PC-9 (cell line): ENCODE results near the gene KLHDC8B. TPM values are rescaled to one million over a fixed set of nuclear protein-coding genes. Genes with fewer than 3 reads are reported as not detected.

Source experiments
- BruUV-seq: library from RNA; stranded (reverse); fragments of 400-500 nt; replicated peaks from 2 replicates; lab custom pipeline; 2021; lab: Mats Ljungman, UMichigan
- CTCF ChIA-PET: fragments of 300-600 bp; sonication (Branson Sonifier 250); formaldehyde crosslinking; loops from one replicate; lab custom pipeline; 2022; ENCODE audit warnings: antibody characterized with exemption; lab: Charles Lee
- POLR2A ChIA-PET: fragments of 300-600 bp; sonication (Branson Sonifier 250); formaldehyde crosslinking; loops from one replicate; lab custom pipeline; 2022; ENCODE audit warnings: antibody characterized with exemption; ENCODE audit not compliant: unreplicated experiment; lab: Charles Lee
- DNase-seq, 2 experiments: peaks; one replicate each; pipeline versions ENCODE4 v3.0.0 to v3.0.0-alpha.2; 2015 to 2022; ENCODE audit warnings: mixed read lengths in 1 of 2
- H2AFZ ChIP-seq: fragments of 200-600 bp; sonication (generic); 2 replicates; pipeline ENCODE4 v1.8.1; 2017; ENCODE audit warnings: antibody characterized with exemption
- H3F3A ChIP-seq: fragments of 200-600 bp; sonication (generic); 2 replicates; pipeline ENCODE4 v1.8.1; 2017; ENCODE audit warnings: antibody characterized with exemption, mild to moderate bottlenecking, low read depth; ENCODE audit not compliant: insufficient read depth
- H3K27ac ChIP-seq: fragments of 200-600 bp; sonication (generic); 2 replicates; pipeline ENCODE4 v1.6.1; 2016; ENCODE audit warnings: mixed run types
- H3K27me3 ChIP-seq: fragments of 200-600 bp; sonication (generic); 2 replicates; pipeline ENCODE4 v1.6.1; 2016; ENCODE audit warnings: low read depth, mixed run types; ENCODE audit not compliant: insufficient read depth
- H3K36me3 ChIP-seq: fragments of 200-600 bp; sonication (generic); 2 replicates; pipeline ENCODE4 v1.6.1; 2016; ENCODE audit warnings: low read depth, mixed run types
- H3K4me1 ChIP-seq: fragments of 200-600 bp; sonication (generic); replicated peaks from 2 replicates; pipeline ENCODE4 v1.6.1; 2016; ENCODE audit warnings: mixed run types; ENCODE audit not compliant: insufficient read depth
- H3K4me2 ChIP-seq: fragments of 200-600 bp; sonication (generic); 2 replicates; pipeline ENCODE4 v1.6.1; 2017; ENCODE audit warnings: mixed run types
- H3K4me3 ChIP-seq: fragments of 200-600 bp; sonication (generic); 2 replicates; pipeline ENCODE4 v1.6.1; 2016; ENCODE audit warnings: mixed run types
- H3K79me2 ChIP-seq: fragments of 200-600 bp; sonication (generic); 2 replicates; pipeline ENCODE4 v1.6.1; 2017; ENCODE audit warnings: low read depth, mixed run types
- H3K9me2 ChIP-seq: fragments of 200-600 bp; sonication (generic); 2 replicates; pipeline ENCODE4 v1.8.1; 2017; ENCODE audit warnings: mild to moderate bottlenecking; ENCODE audit not compliant: insufficient read depth
- H3K9me3 ChIP-seq: fragments of 200-600 bp; sonication (generic); 2 replicates; pipeline ENCODE4 v1.8.1; 2016; ENCODE audit warnings: low read depth; ENCODE audit not compliant: insufficient read depth
- H4K20me1 ChIP-seq: fragments of 200-600 bp; sonication (generic); 2 replicates; pipeline ENCODE4 v1.8.1; 2017; ENCODE audit not compliant: insufficient read depth
- CTCF ChIP-seq: fragments of 200-600 bp; sonication (generic); conservative IDR thresholded peaks from 2 replicates; pipeline ENCODE4 v1.6.1; 2017; ENCODE audit warnings: mixed run types, antibody characterized with exemption, mild to moderate bottlenecking, moderate library complexity
- EZH2 ChIP-seq: fragments of 200-600 bp; sonication (generic); IDR thresholded peaks from 2 replicates; pipeline ENCODE4 v1.8.0; 2017; ENCODE audit warnings: antibody characterized with exemption, low read depth
- intact Hi-C: fragments of 100-400 bp; cut with micrococcal nuclease; formaldehyde crosslinking; loops from one replicate; pipeline ENCODE4 v1.10.0; 2022; ENCODE audit not compliant: unreplicated experiment
- total RNA-seq: library from RNA; stranded (reverse); gene quantifications from 2 replicates; pipeline ENCODE4 v1.2.3, GENCODE V29; 2021

The KLHDC8B gene
- total RNA-seq, 1 experiment from 2014 or later, result 15.3 TPM

- Histone ChIP-seq H3K27ac (no peak overlapping the region), H3K36me3 (no peaks in the 10 kb centered on the region), H3K79me2 (peaks cover 18% of the 10 kb centered on the region), H2AFZ (no peak overlapping the region), H3F3A (peaks cover 22% of the 10 kb centered on the region), H4K20me1 (no peaks in the 10 kb centered on the region), H3K4me2 (peak overlapping the region; percentile 99), H3K27me3 (no peaks in the 10 kb centered on the region), H3K9me2 (no peaks in the 10 kb centered on the region), H3K4me1 (peaks cover 19% of the 10 kb centered on the region), H3K9me3 (no peaks in the 10 kb centered on the region; the same call in 1 of the 2 replicates), H3K4me3 (no peak overlapping the region; the same call in 1 of the 2 replicates)
- intact Hi-C loops, result no loop called here
- CTCF ChIA-PET, result no interaction called here
- no peak for TF ChIP-seq CTCF
- TF ChIP-seq EZH2, result no peak
- DNase-seq, result no peak
- BruUV-seq, result no TSS peak
- POLR2A ChIA-PET, result interaction anchor here (0.6 kb wide), 1 partner anchor 709 kb away, joined by 3 read pairs; no protein-coding TSS in a partner anchor
These were observed 36.7 kb upstream of the KLHDC8B start for GRCh38 chr3:49134471-49135265.

GRCh38 chr3:49135499-49135898, 35.9 kb upstream of the KLHDC8B start:
- no peak for DNase-seq
- no TSS peak for BruUV-seq
- Histone ChIP-seq H3K4me1 (peaks cover 19% of the 10 kb centered on the region), H3K9me3 (no peaks in the 10 kb centered on the region; the same call in 1 of the 2 replicates), H3K4me3 (no peak overlapping the region), H3K27ac (no peak overlapping the region), H4K20me1 (no peaks in the 10 kb centered on the region), H2AFZ (no peak overlapping the region), H3K4me2 (0 out of 2 replicates have a peak overlapping the region, but pooled peaks have one; percentile 18), H3K36me3 (no peaks in the 10 kb centered on the region), H3F3A (peaks cover 29% of the 10 kb centered on the region), H3K79me2 (peaks cover 16% of the 10 kb centered on the region), H3K9me2 (no peaks in the 10 kb centered on the region), H3K27me3 (no peaks in the 10 kb centered on the region)
- ChIA-PET CTCF (no interaction called here), POLR2A (no interaction called here)
- TF ChIP-seq CTCF (no peak), EZH2 (no peak)
- intact Hi-C loops, result no loop called here

- H2AFZ ChIP-seq, result no peak overlapping the region
- no peak overlapping the region for H3K4me2 ChIP-seq
- ChIA-PET CTCF (no interaction called here), POLR2A (no interaction called here)
- H3F3A ChIP-seq, result peaks cover 19% of the 10 kb centered on the region
- no peak for TF ChIP-seq CTCF
- H3K27ac ChIP-seq, result no peak overlapping the region
- no peak overlapping the region for H3K4me3 ChIP-seq
- BruUV-seq, result no TSS peak
- no peaks in the 10 kb centered on the region for H4K20me1 ChIP-seq
- intact Hi-C loops, result no loop called here
- no peaks in the 10 kb centered on the region for H3K9me2 ChIP-seq
- no peaks in the 10 kb centered on the region for H3K27me3 ChIP-seq
- H3K9me3 ChIP-seq, result peaks cover 4% of the 10 kb centered on the region; the same call in 1 of the 2 replicates
- no peaks in the 10 kb centered on the region; the same call in 1 of the 2 replicates for H3K4me1 ChIP-seq
- DNase-seq, result no peak
- H3K36me3 ChIP-seq, result no peaks in the 10 kb centered on the region
- H3K79me2 ChIP-seq, result no peaks in the 10 kb centered on the region
These were observed 31.3 kb upstream of the KLHDC8B start for GRCh38 chr3:49140080-49140479.
